GM18873 (cell line): Measurements from ENCODE around the gene SPDYE2B.
A peak's percentile ranks its signal among the peaks of the same experiment; 100 is the strongest.
"Not testable (repeated sequence)": the region's sequence is repeated elsewhere in the genome, so short reads cannot be mapped to it uniquely, and the experiment has no call there.

Experiments
- ATAC-seq: cut with Tn5 transposase; IDR thresholded peaks from one replicate; pipeline ENCODE4 v1.9.1; 2021; ENCODE audit warnings: mild to moderate bottlenecking, moderate library complexity, moderate number of reproducible peaks; ENCODE audit not compliant: unreplicated experiment, low FRiP score

The SPDYE2B gene

GRCh38 chr7:102649924-102650323 lies at the start of gene SPDYE2B:
Gene SPDYE2B (plus strand): TSS chr7:102650319. CDS start chr7:102652349, 2,030 bp downstream.
- ATAC-seq, result not testable (repeated sequence)

- not testable (repeated sequence) for ATAC-seq
Measured at GRCh38 chr7:102602317-102602716, 47.8 kb upstream of the SPDYE2B start.

- not testable (repeated sequence) for ATAC-seq
Measured at GRCh38 chr7:102604431-102605145, 45.5 kb upstream of the SPDYE2B start.

DNA sequence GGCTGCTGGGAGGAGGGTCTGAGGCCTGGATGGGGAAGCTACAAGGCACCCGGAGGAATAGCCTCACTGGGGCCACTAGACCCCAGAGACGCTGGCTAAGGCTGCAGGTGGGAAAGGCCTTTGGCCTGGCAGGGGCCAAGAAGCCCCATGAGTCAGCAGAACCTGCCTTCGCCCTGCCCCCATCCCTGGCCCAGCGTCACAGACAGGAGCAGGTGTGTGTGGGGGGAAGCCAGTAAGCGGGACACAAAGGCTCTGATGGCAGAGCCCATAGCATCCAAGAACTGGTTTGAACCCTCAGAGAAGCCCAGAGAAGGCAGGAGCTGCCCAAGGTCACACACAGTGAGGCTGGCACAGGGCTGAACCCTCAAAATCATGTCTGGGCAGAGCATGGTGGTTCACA lies 43.3 kb upstream of the SPDYE2B start:
- ATAC-seq, result not testable (repeated sequence)

DNA sequence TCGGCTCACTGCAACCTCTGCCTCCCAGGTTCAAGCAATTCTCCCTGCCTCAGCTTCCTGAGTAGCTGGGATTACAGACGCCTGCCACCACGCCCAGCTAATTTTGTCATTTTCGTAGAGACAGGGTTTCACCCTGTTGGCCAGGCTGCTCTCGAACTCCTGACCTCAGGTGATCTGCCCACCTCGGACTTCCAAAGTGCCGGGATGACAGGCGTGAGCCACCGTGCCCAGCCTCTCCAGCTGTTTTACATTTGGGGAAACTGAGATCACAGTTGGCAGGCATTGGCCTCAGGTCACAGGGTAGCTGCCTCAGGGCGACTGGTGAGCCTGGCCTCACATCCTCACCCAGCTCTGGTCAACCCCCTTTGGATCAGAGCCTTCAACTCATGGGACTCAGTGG lies 40.4 kb upstream of the SPDYE2B start:
- ATAC-seq, result not testable (repeated sequence)

- ATAC-seq, result not testable (repeated sequence)
Measured at GRCh38 chr7:102610441-102610840, 39.7 kb upstream of the SPDYE2B start.

DNA sequence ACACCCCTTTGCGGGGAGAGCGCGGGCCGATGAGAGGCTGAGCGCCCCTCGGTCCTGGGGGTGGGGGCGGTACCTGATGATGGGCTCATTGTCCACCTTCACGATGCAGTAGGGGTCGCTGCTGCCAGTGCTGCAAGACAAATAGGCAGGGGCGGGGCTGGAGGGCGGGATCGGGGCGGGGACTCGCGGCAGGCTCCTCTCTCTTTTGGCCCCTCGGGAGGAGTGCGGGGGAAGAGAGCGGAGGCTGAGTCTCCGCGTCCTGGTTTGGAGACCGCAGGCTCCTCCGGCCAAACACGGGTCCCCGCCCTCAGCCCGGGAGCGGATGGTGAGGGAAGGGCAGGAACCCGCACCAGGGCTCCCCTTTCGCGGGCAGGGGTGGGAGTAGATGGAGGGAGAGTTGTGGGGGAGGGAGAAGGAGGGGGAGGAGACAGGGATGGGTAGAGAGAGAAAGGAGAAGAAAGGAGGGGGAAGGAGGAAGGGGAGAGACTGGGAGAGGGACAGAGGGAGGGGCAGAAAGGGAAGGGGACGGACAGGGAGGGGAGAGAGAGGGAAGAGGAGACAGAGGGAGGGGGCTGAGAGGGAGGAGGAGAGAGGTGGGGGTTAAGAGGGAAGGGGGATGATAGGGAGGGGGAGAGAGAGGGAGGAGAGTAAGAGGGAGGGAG lies 39.0 kb upstream of the SPDYE2B start:
- ATAC-seq, result not testable (repeated sequence)

DNA sequence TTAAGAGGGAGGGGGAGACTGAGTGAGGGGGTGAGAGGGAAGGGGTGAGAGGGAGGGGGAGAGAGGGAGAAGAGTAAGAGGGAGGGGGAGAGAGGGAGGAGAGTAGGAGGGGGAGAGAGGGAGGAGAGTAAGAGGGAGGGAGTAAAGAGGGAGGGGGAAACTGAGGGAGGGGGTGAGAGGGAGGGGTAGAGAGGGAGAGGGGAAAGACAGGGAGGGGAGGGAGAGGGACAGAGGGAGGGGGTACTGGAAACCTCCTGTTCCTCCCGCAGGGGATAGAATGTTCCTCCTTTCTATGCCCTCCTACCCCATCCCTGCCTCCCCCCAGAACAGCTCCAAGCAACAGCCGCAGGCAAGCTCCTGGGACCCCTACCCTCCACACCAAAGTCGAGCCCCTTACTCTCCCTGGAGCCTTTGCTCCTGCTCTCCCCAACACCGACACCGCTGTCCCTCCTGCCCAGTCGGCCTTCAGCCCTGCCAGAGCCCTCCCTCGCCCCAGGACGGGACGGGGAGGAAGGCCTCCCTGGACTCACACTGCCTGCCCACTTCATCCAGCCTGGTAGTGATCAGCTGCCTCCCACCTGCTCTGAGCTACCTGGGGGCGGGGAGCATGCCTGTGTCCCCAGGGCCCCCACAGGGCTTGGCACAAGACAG lies 38.3 kb upstream of the SPDYE2B start:
- ATAC-seq, result not testable (repeated sequence)

DNA sequence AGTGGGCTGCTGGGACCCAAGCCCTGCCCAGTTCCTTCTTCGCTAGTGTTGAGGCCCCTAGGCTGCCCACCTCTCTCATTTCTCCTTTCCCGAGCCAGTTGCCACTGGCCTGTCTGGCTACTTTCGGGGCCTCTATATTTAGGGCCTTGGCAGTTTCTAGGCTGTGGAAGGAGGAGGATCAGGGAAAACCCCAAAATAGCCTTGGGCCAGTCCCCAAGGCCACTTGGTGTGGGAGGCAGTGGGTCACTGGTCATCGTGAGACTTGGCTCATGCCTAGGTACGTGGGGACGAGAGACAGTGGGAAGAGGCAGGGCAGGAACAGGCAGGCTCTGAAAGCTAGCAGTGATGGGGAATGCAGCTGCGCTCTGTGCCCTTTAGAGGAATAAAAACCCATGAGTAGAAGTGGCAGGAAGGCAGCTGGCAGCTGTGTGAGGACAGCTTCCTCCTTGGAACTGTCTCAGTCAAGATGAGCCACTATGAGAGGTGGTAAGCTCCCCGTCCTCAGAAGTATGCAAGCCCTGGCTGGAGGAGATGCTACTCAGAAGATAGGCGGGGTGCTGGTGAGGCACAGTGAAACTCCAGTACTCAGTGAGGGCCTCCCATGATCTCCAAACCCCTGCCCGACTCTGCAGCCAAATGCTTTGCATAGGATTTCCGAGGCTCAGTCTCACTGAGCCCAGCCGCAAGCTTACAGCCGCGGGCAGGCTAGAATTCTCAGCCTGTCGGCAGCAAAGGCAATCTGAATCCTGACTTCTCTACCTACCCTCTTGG lies 36.4 kb upstream of the SPDYE2B start:
- ATAC-seq, result peak; percentile 72

DNA sequence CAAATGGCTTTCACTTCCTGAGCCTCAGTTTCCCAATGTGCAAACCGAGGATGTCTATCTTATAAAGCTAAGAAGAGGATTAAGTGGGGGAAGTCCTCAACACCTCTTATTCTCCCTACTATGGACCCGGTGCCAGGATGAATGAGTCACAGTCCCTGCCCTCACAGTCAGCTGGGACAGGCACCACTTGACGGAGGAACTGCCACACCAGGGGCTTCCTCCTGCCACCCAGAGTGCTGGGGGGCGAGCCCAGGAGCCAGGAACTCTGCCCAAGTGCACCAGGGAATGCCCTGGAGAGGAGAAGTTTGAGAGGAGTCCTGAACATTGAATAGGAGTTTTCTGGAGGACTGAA lies 35.8 kb upstream of the SPDYE2B start:
- ATAC-seq, result peak; percentile 30

- ATAC-seq, result not testable (repeated sequence)
Measured at GRCh38 chr7:102614873-102615272, 35.2 kb upstream of the SPDYE2B start.

DNA sequence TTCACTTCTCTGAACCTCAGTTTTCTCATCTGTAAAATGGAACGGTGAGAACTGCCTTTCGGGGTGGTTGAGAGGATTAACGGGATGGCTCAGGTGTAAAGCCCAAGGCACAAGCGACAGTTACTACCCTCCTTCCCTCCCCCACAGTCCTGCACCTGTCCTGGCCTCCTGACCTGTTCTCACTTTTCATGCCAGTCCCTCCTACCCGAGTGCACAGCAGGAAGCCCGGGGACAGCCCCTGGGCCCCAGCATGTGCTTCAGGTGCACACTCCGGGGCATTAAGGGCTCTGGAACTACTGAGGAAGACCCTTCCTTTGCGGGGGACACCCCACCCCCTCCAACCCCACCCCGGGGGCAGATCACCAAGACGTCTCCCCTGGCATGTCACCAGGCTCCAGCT lies 34.2 kb upstream of the SPDYE2B start:
- ATAC-seq, result not testable (repeated sequence)

DNA sequence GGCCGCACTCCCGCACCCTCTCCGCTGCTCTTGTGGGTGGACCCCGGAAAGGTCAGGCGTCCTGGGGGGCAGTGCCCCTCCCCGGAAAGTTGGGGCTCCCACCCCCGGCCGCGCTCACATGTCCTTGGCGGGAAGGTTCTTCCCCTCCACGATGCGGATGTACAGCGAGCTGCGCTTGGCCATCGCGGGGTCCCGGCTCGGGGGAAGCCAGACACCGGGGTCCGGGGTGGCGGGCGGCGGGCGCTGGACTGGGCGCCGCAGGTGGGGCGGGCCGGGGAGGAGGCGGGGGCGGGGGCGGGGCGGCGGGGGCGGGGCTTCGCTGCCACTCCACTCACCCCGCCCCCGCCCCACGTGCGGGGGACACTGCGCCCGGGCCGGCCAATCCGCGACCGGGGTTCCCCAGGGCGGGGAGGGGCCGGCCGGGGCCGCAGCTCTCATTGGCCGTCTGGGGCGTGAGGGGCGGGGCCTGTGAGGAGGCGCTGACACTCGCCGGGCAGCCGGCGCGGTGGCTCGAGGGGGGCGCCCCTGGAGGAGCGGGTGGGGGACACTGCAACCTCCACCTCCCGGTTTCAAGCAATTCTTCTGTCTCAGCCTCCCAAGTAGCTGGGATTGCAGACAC lies 33.5 kb upstream of the SPDYE2B start, which contains the start of gene RASA4:
RASA4 (minus strand) TSS at position 250 of the 619 bp plus-strand sequence; CDS start at position 183, 67 bp downstream.
- ATAC-seq, result peak; percentile 27

DNA sequence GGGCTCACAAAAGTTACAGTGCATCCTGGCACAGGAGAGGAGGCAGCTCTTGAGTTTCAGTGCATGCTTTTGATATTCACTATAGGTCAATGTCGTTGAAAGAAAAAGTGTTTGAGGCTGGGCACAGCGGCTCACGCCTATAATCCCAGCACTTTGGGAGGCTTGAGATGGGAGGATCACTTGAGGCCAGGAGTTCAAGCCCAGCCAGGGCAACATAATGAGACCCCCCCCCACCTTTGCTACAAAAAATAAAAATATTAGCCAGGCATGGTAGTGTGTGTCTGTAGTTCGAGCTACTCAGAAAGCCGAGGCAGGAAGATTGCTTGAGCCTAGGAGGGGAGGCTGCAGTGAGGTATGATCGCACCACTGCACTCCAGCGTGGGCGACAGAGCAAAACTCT lies 32.0 kb upstream of the SPDYE2B start:
- not testable (repeated sequence) for ATAC-seq

DNA sequence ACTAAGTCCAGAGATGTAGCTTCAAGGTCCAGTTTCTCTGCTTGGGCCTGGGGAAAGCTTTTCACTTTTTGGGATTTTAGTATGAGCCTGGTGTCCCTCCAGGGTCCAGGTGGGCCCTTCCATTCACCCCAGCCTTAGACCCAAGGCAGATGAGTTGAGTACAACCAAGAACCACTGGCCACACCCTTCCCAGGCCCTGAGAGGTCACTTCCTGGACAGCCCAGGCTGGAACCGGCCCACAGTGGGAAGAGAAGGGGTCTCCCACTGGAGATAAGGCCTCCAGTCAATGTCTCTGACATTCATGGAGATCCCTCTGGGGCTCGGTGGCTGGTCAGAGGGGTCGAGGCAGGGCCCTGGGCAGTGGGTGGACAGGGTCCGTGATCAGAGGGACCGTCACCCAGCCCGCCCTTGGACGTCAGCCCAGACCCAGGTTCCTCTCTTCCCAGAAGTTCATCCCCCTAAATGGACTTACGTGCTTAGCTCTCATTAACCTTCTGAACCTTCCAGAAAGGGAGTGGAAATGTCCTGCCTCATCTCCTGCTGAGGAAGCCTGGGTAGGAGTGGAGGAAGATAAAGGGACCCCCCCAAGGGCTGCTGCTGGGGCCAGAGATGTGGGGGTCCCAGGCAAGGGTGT lies 22.7 kb upstream of the SPDYE2B start:
- ATAC-seq, result not testable (repeated sequence)

DNA sequence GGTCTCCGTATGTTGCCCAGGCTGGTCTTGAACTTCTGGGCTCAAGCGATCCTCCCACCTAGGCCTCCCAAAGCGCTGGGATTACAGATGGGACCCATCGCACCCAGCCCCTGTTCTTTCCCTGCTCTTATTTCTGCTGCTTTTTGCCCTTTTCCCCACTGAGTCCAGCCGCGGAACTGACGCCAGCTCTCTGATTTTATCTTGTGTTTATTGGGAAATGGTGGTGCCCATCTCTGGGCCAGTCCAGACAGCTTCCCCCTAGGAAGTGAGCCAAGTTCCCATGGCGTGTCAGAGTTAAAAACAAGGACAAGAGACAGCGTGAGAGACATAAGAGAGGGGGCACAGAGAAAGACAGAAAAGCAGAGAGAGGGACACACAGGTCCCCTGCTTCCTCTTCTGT lies 19.5 kb upstream of the SPDYE2B start:
- not testable (repeated sequence) for ATAC-seq

- ATAC-seq, result not testable (repeated sequence)
Measured at GRCh38 chr7:102634299-102634698, 15.8 kb upstream of the SPDYE2B start.

DNA sequence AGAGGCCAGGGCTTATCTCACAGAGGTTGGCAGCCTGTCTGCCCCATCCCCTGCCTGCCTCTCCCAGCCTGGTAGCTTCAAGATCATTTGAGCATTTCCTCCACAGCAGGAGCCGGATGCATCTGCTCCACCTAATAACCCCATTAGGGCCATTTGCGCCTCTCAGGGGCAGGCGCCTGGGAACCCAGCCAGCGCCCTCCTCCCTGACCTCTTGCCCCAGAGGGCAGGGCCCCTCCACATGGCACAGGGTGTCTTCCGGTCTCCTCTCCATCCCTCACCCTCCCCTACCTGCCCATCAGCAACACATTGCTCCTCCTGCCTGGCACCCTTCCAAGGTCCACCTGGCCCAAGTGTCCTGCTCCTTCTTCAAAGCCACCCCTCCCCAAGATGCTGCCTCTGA lies 14.8 kb upstream of the SPDYE2B start:
- ATAC-seq, result not testable (repeated sequence)

DNA sequence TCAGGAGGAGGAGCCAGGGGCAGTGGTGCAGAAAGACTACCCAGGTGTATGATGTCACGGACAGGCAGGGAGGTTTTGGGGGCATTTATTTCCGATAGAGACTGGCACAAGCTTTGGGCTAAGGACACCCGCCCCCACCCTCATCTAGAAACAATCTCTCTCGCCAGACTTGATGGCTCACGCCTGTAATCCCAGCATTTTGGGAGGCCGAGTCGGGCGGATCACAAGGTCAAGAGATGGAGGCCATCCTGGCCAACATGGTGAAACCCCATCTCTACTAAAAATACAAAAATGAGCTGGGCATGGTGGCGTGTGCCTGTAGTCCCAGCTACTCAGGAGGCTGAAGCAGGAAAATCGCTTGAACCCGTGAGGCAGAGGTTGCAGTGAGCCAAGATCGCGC lies 13.2 kb upstream of the SPDYE2B start:
- not testable (repeated sequence) for ATAC-seq

DNA sequence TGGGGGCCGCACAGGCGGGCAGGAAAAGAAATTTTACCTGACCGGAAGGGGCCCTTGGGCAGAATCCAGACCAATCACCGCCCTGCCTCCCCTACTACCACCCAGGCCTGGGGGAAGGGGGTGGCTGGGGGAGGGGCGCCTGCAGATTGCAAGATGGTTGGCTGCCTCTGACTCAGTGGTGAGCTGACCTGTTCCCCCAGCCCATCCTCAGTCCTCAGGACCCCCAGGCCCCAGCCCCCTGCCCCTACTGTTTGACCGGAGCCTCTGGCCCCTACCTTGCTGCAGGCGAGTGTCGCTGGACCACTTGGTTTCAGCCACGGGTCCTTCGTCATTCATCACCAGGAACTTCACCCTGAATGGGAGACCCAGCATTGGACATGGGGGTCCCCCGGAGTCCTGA lies 11.3 kb upstream of the SPDYE2B start:
- not testable (repeated sequence) for ATAC-seq
